GM12878 (cell line): Measurements from ENCODE around the gene GLI1. TPM values are rescaled to one million over a fixed set of nuclear protein-coding genes. Genes with fewer than 3 reads are reported as not detected.
A peak's percentile ranks its signal among the peaks of the same experiment; 100 is the strongest.

Experiments used
- JUND ChIP-seq: IDR thresholded peaks from 2 replicates; pipeline ENCODE4 v1.6.1; 2012; ENCODE audit warnings: low read depth, mild to moderate bottlenecking, low read length, improper control_type of control experiment, moderate library complexity
- NFXL1 ChIP-seq: fragments of 450-650 bp; IDR thresholded peaks from 2 replicates; pipeline ENCODE4 v1.6.1; 2017; ENCODE audit warnings: antibody characterized with exemption, mild to moderate bottlenecking, borderline replicate concordance
- PKNOX1 ChIP-seq: fragments of 450-650 bp; IDR thresholded peaks from 2 replicates; pipeline ENCODE4 v1.6.1; 2016; ENCODE audit warnings: mild to moderate bottlenecking
- PRDM15 ChIP-seq: fragments of 450-650 bp; formaldehyde crosslinking; IDR thresholded peaks from 2 replicates; pipeline ENCODE4 v1.4.0; 2020; ENCODE audit warnings: mild to moderate bottlenecking, moderate library complexity
- REST ChIP-seq: IDR thresholded peaks from 2 replicates; pipeline ENCODE4 v1.6.1; 2012; ENCODE audit warnings: mild to moderate bottlenecking, low read depth, low read length
- ZBTB11 ChIP-seq: fragments of 450-650 bp; formaldehyde crosslinking; IDR thresholded peaks from 2 replicates; pipeline ENCODE4 v1.5.0; 2022; ENCODE audit warnings: mild to moderate bottlenecking, missing genetic modification characterization
- ZNF24 ChIP-seq: fragments of 450-650 bp; IDR thresholded peaks from 2 replicates; pipeline ENCODE4 v1.6.1; 2017; ENCODE audit warnings: antibody characterized with exemption, mild to moderate bottlenecking
- polyA plus RNA-seq, 11 experiments: library from polyadenylated mRNA; depleted of rRNA in 4 of 11; unstranded in 6 of 11; stranded (reverse) in 5 of 11; fragments of >200 nt; fragmentation: Nextera tagmentation in 4 of 11; fragmentation: Illumina TruSeq in 1 of 11; extraction: Ambion mirVana in 4 of 11; extraction: Trizol in 1 of 11; gene quantifications; 1 replicate in 1 of 11; 2 replicates in 10 of 11; pipeline versions ENCODE4 v1.2.1 to v1.2.3, GENCODE V29; 2011 to 2016; ENCODE audit warnings: inconsistent platforms in 2 of 11, missing spikeins in 2 of 11, low read depth in 1 of 11
- total RNA-seq, 4 experiments: library from RNA; depleted of rRNA in 3 of 4; stranded (reverse); fragments of >200 nt in 3 of 4; fragmentation: Illumina TruSeq in 1 of 4; extraction: Trizol in 1 of 4; gene quantifications; 2 replicates each; pipeline versions ENCODE4 v1.2.1 to v1.2.3, GENCODE V29; 2013 to 2021

Gene GLI1
- total and polyA plus RNA-seq, 10 of the 15 experiments (the other 5 are each of a cell fraction or from before 2014, with no cell fraction given), result 0.27 to 1.2 (median 0.49) TPM

GRCh38 chr12:57518920-57519795 is 59.6 kb downstream of the GLI1 start (continued):
- no peak for TF ChIP-seq REST
- TF ChIP-seq PKNOX1, result no peak
- TF ChIP-seq JUND, result no peak
- no peak for TF ChIP-seq NFXL1
- TF ChIP-seq PRDM15 (CRISPR knock-in tag), result no peak
- TF ChIP-seq ZNF24, result no peak
- 0 out of 2 replicates have a peak, but pooled peaks have one; percentile 15 for TF ChIP-seq ZBTB11
